Thyroid gland (tissue), 4 donors: ENCODE data around the gene LYRM2.

Source experiments
- CTCF ChIP-seq, 6 experiments: fragments of 200-600 bp in 3 of 6; fragments of 450-650 bp in 3 of 6; sonication (generic) in 3 of 6; IDR thresholded peaks; one replicate each; pipeline ENCODE4 v1.5.1; 2016 to 2019; ENCODE audit warnings: antibody characterized with exemption in 6 of 6, mild to moderate bottlenecking in 2 of 6, inconsistent platforms in 1 of 6, moderate library complexity in 1 of 6
- POLR2A ChIP-seq, 2 donors: fragments of 450-650 bp; IDR thresholded peaks; one replicate each; pipeline ENCODE4 v1.6.1; 2017; ENCODE audit warnings: antibody characterized with exemption in 2 of 2, mild to moderate bottlenecking in 2 of 2, moderate library complexity in 1 of 2

DNA sequence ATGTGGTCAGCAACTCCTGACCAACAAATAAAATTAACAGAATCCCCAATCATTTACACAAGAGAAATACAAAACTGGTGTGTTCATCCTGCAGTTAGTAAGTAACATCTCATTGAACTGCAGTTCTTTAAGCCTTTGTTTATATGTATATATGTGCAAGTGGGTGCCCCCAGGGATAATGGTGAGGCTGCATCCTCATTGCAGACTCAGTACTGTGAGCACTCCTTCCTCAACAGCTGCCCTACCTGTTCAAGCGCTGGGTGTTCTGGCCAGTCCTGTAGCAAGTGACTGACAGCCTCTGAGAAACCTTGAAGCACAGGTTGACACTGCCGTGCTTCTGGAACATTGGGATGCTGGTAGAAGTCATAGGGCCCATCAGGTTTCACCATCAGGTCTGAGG, 49.8 kb upstream of the LYRM2 start:
- TF ChIP-seq CTCF (IDR thresholded peaks at IDR 0.05) (no peak), POLR2A (IDR thresholded peaks at IDR 0.05) (no peak)
